Activated CD8-positive, alpha-beta T cell treated with anti-CD3 and anti-CD28 coated beads, Interleukin-2, amount 10 ng/mL, durations not matched to agents 7 days and 5 days (primary cell): Measurements from ENCODE around the gene CALHM5. TPM values are rescaled to one million over a fixed set of nuclear protein-coding genes. Genes with fewer than 3 reads are reported as not detected.

Source experiments
- ATAC-seq: fragments of 150-1000 bp; cut with Tn5 transposase; one replicate; pipeline ENCODE4 v1.10.0; 2021; ENCODE audit warnings: moderate library complexity
- CTCF ChIA-PET: fragments of 350-600 bp; sonication (Branson Sonifier 250); formaldehyde crosslinking; loops from one replicate; lab custom pipeline; 2021; ENCODE audit warnings: antibody characterized with exemption; lab: Charles Lee
- POLR2A ChIA-PET: fragments of 350-600 bp; sonication (Branson Sonifier 250); formaldehyde crosslinking; loops from one replicate; lab custom pipeline; 2021; ENCODE audit warnings: antibody characterized with exemption; lab: Charles Lee
- DNase-seq: peaks from one replicate; pipeline ENCODE4 v3.0.0-alpha.2; 2020
- H3K27ac Mint-ChIP-seq: one replicate; pipeline ENCODE4 v1.8.0; 2021; ENCODE audit warnings: mild to moderate bottlenecking, mixed read lengths
- H3K27me3 Mint-ChIP-seq: one replicate; pipeline ENCODE4 v1.8.0; 2021; ENCODE audit warnings: low read depth, mixed read lengths
- H3K36me3 Mint-ChIP-seq: one replicate; pipeline ENCODE4 v1.8.0; 2021; ENCODE audit warnings: low read depth, mixed read lengths
- H3K4me1 Mint-ChIP-seq: one replicate; pipeline ENCODE4 v1.8.0; 2021; ENCODE audit warnings: low read depth, mixed read lengths
- H3K4me3 Mint-ChIP-seq: one replicate; pipeline ENCODE4 v1.8.0; 2021; ENCODE audit warnings: mild to moderate bottlenecking, mixed read lengths
- H3K9me3 Mint-ChIP-seq: one replicate; pipeline ENCODE4 v1.8.0; 2022; ENCODE audit warnings: mixed read lengths; ENCODE audit not compliant: insufficient read depth
- total RNA-seq, 2 experiments: library from RNA; stranded (reverse); gene quantifications; one replicate each; pipeline ENCODE4 v1.2.3, GENCODE V29; 2021

The CALHM5 gene
- total RNA-seq, 2 experiments from 2014 or later = not detected

DNA sequence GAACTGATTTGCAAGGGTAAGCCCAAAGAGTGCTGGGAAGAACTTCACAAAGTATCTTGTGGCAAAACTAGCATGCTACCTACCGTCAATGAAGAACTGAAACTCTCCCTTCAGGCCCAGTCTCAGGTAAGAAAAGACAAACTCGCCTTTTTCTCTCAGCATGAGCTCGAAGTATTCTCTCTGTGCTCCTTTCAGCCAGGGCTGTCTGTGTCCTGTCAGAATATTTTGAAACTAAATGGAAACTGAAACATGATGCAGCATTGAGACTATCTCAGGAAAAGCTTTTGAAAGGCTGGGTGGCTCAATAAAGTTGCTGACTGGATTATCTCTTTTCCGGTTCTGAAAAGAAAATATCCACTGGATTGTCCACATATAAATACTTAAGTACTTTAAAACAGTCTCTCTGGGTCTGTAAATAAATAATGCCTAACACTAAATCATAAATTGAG, 696 bp downstream of the CALHM5 start:
- DNase-seq = no peak
- POLR2A ChIA-PET = no interaction called here
- Mint-ChIP-seq H3K27ac (no peak overlapping the region), H3K4me3 (no peak overlapping the region), H3K36me3 (no peaks in the 10 kb centered on the region), H3K9me3 (no peaks in the 10 kb centered on the region), H3K27me3 (peaks cover 18% of the 10 kb centered on the region), H3K4me1 (no peaks in the 10 kb centered on the region)
- CTCF ChIA-PET = interaction anchor here (0.8 to 1.3 kb wide), 5 partner anchors 68 to 295 kb away, joined by 3 to 7 read pairs (median 3); no protein-coding TSS in a partner anchor
- ATAC-seq = no peak

DNA sequence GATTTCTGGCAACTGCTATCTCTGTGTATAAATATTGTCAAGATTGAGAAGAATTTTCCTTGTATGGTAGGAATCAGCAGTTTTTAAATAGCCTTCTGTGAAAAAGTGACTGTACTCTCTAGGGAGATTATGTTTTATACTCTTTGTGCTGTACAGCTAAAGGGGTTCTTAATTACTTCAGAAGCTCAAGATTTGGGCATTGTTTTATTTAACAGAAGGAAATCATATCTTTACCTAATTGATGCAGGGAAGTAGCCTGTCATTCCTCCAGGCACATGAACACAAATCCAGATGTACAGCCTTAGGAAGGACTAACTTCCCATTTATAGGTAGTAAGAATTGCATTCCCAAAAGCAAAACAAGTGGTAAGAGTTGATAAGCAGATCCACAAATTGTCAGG, 1.3 kb downstream of the CALHM5 start:
- Mint-ChIP-seq H3K27me3 (peaks cover 16% of the 10 kb centered on the region), H3K9me3 (no peaks in the 10 kb centered on the region), H3K27ac (no peak overlapping the region), H3K4me1 (no peaks in the 10 kb centered on the region), H3K4me3 (no peak overlapping the region), H3K36me3 (no peaks in the 10 kb centered on the region)
- DNase-seq (no peak), ATAC-seq (no peak)
- POLR2A ChIA-PET = no interaction called here
- CTCF ChIA-PET = interaction anchor here (1.0 to 1.3 kb wide), 3 partner anchors 68 to 244 kb away, joined by 3 to 7 read pairs (median 5); no protein-coding TSS in a partner anchor

DNA sequence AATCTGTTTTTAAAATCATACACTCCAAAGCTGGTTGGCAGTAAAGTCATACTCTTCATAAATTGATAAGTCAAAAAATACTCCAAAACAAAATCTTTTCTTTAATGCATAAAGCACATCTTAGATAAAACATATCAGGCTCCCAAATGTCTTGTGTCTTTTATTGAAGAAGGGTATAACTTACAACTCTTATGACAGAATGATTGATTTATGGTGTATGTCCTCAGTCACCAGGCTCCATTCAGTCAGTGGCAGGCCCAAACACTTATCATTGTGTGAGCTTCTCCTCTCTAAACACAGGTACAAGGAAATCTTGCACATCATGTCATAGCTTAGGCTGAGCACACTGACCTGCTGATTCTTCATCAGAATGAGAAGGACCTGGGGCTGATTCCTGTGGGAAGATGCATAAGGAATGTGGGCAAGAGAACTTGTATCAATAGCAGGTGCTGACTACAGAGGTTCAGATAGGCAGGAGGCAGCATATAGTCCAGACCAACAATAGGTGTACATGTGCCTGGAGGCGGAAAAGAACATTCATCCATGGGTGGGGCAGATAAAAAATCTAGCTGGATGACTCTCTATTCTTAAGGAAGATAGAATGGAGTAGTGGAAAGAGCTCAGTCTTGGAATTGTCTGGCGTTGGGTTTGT, 1.9 kb downstream of the CALHM5 start:
- DNase-seq (no peak), ATAC-seq (no peak)
- H3K27me3 Mint-ChIP-seq = peaks cover 21% of the 10 kb centered on the region
- H3K27ac Mint-ChIP-seq = no peak overlapping the region
- no peaks in the 10 kb centered on the region for H3K4me1 Mint-ChIP-seq
- H3K9me3 Mint-ChIP-seq = no peaks in the 10 kb centered on the region
- ChIA-PET CTCF (no interaction called here), POLR2A (no interaction called here)
- no peaks in the 10 kb centered on the region for H3K36me3 Mint-ChIP-seq
- no peak overlapping the region for H3K4me3 Mint-ChIP-seq

DNA sequence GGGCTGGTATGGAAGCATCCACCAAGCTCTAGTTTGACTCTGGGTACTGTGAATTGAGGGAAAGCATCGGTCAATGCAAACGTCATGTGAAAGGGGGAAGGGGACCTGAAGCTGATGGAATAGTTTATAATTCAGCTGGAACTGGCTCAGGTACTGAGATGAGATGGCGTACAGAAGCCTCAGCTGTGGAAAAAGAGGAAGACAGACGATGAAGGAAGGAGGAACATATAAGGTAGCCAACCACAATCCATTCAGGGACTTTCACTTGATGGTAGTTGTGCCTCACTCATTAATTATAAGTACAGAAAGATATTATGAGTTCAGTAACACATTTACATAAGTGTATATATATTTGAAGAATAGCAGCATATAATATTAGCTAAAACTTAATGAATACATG, 2.7 kb downstream of the CALHM5 start:
- H3K27me3 Mint-ChIP-seq = peaks cover 24% of the 10 kb centered on the region
- ChIA-PET POLR2A (no interaction called here), CTCF (interaction anchor here (1.5 kb wide), 1 partner anchor 70 kb away, joined by 4 read pairs; no protein-coding TSS in a partner anchor)
- no peaks in the 10 kb centered on the region for H3K9me3 Mint-ChIP-seq
- H3K4me1 Mint-ChIP-seq = no peaks in the 10 kb centered on the region
- DNase-seq = no peak
- H3K36me3 Mint-ChIP-seq = no peaks in the 10 kb centered on the region
- no peak overlapping the region for H3K4me3 Mint-ChIP-seq
- no peak overlapping the region for H3K27ac Mint-ChIP-seq
- no peak for ATAC-seq

DNA sequence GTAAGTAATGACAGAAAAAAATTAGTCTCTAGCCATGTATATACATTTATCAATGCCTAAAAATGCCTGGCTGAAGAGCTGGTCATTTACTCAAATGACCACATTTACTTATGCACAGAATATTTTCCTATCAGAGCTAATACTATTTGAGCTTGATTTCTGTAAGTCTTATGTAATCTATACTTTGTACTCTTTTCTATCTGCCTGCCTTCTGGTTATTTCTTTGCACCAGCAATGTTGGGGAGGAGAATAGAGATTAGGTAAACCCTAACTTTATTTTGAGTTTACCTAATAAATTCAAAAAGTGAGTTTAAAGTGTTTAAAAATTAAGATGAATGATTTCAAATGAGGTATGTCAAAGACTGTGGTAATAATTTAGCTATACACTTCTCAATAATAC, 3.7 kb downstream of the CALHM5 start:
- CTCF ChIA-PET = interaction anchor here (1.5 kb wide), 1 partner anchor 71 kb away, joined by 4 read pairs; no protein-coding TSS in a partner anchor

DNA sequence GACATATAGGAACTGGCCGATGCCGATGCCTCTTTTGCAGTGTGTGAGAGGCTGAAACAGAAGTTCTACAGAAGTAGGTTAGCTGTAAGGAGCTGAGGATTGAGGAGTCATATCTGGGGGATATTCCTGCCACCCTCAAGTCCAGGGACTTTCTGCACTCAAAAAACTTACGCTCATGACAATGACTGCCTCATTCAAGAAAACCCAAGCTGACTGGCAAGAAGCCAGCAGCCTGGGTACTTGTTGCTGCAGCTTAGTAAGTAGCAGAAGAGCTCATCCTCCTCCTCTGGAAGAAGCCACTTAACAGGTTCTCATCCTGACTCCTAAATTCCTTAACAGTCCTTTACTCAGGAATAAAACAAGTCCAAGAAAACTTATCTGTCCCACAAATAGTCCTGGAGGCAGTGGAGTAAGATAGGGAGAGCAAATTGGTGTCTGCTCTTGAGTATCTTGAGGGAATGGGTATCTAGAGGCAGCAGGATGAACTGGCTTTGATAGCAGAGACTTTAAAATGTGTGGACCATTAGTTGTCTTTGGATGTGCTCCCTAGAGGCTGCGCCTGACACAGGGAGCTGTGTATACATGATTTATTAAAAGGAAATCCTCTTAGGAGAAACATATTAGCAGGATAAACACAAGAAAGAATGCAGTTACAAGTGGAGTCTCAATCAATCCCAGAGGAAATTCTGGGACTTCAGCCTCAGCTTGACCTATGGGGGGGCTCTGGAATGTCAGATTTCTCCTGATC, 7.4 kb downstream of the CALHM5 start:
- no peak overlapping the region for H3K4me3 Mint-ChIP-seq
- DNase-seq (no peak), ATAC-seq (no peak)
- H3K4me1 Mint-ChIP-seq = no peaks in the 10 kb centered on the region
- ChIA-PET CTCF (interaction anchor here (1.5 kb wide), 1 partner anchor 74 kb away, joined by 3 read pairs; no protein-coding TSS in a partner anchor), POLR2A (no interaction called here)
- no peak overlapping the region for H3K27ac Mint-ChIP-seq
- no peaks in the 10 kb centered on the region for H3K9me3 Mint-ChIP-seq
- H3K36me3 Mint-ChIP-seq = no peaks in the 10 kb centered on the region
- H3K27me3 Mint-ChIP-seq = peaks cover 17% of the 10 kb centered on the region

More for the DNA sequence above, 3.7 kb downstream of the CALHM5 start:
- Mint-ChIP-seq H3K27ac (no peak overlapping the region), H3K4me3 (no peak overlapping the region), H3K36me3 (no peaks in the 10 kb centered on the region), H3K27me3 (peaks cover 24% of the 10 kb centered on the region), H3K9me3 (no peaks in the 10 kb centered on the region), H3K4me1 (no peaks in the 10 kb centered on the region)
- ATAC-seq = no peak
- POLR2A ChIA-PET = interaction anchor here (0.6 kb wide), 1 partner anchor 236 kb away, joined by 3 read pairs; no protein-coding TSS in a partner anchor
- no peak for DNase-seq

DNA sequence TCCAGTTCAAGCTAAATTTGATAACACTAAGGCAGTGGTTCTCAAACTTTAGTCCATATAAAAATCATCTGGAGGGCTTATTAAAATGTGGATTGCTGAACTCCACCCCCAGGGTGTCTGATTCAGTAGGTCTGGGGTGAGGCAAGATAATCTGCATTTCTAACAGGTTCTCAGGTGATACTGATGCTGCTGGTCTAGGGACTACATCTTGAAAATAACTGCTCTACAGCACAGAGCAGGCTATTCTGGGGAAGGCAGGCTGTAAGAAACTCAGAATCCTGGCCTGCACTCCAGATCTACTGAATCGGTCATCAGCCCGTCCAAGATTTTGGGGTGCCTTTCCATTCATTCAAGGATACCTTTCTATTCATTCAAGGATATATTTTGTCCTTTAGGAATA, 11.5 kb downstream of the CALHM5 start:
- Mint-ChIP-seq H3K4me1 (no peaks in the 10 kb centered on the region), H3K9me3 (no peaks in the 10 kb centered on the region), H3K27me3 (peaks cover 23% of the 10 kb centered on the region), H3K36me3 (no peaks in the 10 kb centered on the region), H3K4me3 (no peak overlapping the region), H3K27ac (no peak overlapping the region)
- ChIA-PET POLR2A (no interaction called here), CTCF (interaction anchor here (1.0 to 1.5 kb wide), 3 partner anchors 12 to 235 kb away, joined by 3 to 4 read pairs (median 3); no protein-coding TSS in a partner anchor)
- DNase-seq (no peak), ATAC-seq (no peak)

DNA sequence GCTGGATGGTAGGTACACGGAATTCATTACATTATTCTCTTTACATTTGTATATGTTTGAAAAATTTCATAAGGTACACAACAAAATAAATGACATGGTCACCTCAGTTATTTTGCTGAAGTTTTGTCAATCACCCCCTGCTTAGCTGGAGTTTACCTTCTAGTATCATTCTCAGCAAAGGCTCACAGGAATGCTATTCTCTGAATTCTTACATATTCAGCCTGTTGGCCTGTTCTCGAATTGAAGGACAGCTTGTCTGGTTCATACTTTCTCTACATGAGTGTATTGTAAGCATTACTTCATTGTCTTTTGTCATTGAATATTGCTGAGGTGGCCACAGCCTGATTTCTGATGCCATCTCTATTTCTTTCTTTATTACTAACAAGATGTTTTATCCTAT, 12.8 kb downstream of the CALHM5 start:
- peaks cover 18% of the 10 kb centered on the region for H3K27me3 Mint-ChIP-seq
- no peak overlapping the region for H3K4me3 Mint-ChIP-seq
- no peaks in the 10 kb centered on the region for H3K36me3 Mint-ChIP-seq
- H3K27ac Mint-ChIP-seq = no peak overlapping the region
- no peaks in the 10 kb centered on the region for H3K9me3 Mint-ChIP-seq
- ChIA-PET CTCF (interaction anchor here (1.4 kb wide), 1 partner anchor 255 kb away, joined by 3 read pairs; no protein-coding TSS in a partner anchor), POLR2A (no interaction called here)
- no peak for ATAC-seq
- H3K4me1 Mint-ChIP-seq = no peaks in the 10 kb centered on the region
- no peak for DNase-seq

DNA sequence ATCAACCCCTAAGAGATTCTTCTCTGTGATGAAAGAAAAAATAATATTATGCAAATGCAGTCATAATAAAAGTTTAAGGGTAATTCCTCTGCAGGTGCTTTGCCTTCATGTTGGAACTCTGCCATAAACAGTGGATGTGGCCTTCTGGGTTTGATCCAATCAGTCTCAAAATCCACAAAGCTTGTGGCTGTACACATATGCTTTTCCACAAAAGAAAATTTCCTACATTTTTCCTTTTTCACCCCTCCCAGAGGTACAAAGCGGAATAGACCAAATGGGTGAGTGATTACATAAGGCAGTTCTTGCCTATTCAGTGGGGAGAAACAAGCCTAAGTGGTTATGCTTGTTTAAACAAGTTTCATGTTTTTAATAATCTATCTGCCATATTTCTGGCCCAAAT, 16.7 kb downstream of the CALHM5 start:
- POLR2A ChIA-PET = no interaction called here
- Mint-ChIP-seq H3K27me3 (peaks cover 38% of the 10 kb centered on the region), H3K4me3 (no peak overlapping the region), H3K27ac (no peak overlapping the region), H3K4me1 (no peaks in the 10 kb centered on the region), H3K36me3 (no peaks in the 10 kb centered on the region), H3K9me3 (no peaks in the 10 kb centered on the region)
- DNase-seq (no peak), ATAC-seq (no peak)
- CTCF ChIA-PET = no interaction called here

DNA sequence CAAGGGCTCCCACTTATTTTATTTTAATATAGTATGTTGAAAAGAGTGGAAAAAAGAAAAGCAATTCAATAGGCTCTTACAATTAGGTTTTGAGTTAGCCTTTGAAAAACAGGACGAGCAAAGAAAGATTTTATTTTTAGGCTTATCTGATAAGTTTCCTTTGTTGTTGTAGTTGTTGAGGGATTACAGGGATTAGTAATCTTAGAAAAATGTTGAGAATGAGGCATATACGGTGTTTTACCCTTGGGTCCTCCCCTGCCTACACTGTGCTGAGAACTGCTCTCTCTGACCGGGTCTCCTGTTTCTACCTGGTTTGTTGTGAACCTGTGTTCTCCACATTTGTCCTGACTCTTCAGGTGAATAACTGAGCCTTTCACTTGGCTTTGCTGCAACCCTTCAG, 17.3 kb downstream of the CALHM5 start:
- Mint-ChIP-seq H3K4me1 (no peaks in the 10 kb centered on the region), H3K27ac (no peak overlapping the region), H3K9me3 (no peaks in the 10 kb centered on the region), H3K27me3 (peaks cover 42% of the 10 kb centered on the region), H3K4me3 (no peak overlapping the region), H3K36me3 (no peaks in the 10 kb centered on the region)
- CTCF ChIA-PET = no interaction called here
- DNase-seq (no peak), ATAC-seq (no peak)
- POLR2A ChIA-PET = no interaction called here

DNA sequence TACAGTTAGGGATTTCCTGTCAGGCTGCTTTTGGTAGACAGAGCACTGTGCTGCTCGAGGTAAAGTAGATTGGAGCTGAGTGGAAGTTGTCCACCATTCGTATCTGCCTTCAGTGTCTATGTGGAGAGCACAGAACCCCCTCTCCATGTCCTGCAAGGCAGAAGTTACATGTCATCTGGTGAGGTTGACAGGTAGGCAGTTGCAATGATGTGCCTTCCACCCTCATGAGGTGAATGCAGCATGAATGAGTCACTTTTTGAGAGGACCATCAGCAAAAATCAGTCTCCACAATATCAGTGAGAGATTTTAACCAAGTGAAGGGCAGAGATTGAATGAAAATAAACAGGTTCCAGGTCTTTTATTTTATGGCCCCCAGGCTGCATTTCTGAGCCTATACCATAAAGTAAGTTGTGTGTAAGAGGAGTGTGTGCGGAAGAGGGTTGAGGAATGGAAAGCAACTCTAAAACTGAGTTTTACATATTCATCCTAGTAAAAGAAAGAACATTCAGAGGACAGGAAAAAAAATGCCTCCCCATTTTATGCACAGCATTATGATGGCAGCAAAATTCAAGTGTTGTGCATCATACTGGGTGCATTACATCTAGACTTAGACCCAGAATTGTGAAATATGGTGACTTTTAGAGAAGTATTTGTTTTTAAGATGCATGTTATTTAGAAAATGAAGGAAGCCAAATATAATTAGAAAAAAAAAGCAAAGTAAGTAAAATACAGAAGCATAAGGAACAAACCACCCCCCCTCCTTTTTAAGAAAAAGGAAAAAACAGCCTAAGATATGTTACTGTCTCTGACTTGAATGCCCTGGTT, 18.2 kb downstream of the CALHM5 start:
- no peaks in the 10 kb centered on the region for H3K36me3 Mint-ChIP-seq
- ChIA-PET CTCF (interaction anchor here (1.2 kb wide), 1 partner anchor 241 kb away, joined by 6 read pairs; no protein-coding TSS in a partner anchor), POLR2A (no interaction called here)
- H3K27ac Mint-ChIP-seq = no peak overlapping the region
- peaks cover 46% of the 10 kb centered on the region for H3K27me3 Mint-ChIP-seq
- H3K4me1 Mint-ChIP-seq = no peaks in the 10 kb centered on the region
- no peak overlapping the region for H3K4me3 Mint-ChIP-seq
- ATAC-seq (no peak), DNase-seq (no peak)
- H3K9me3 Mint-ChIP-seq = no peaks in the 10 kb centered on the region
